Heart left ventricle (tissue), 16 donors: ENCODE data around the gene EHD2. TPM values are rescaled to one million over a fixed set of nuclear protein-coding genes. Genes with fewer than 3 reads are reported as not detected.

Experiments
- ATAC-seq, 4 donors: fragments of 200-7000 bp; cut with Tn5 transposase; one replicate each; pipeline ENCODE4 v1.9.1; 2020 to 2022; ENCODE audit warnings: moderate library complexity in 4 of 4, mild to moderate bottlenecking in 3 of 4, moderate number of reproducible peaks in 1 of 4
- DNase-seq, 5 donors: peaks; one replicate each; pipeline ENCODE4 v3.0.0-alpha.2; 2020
- H3K27ac ChIP-seq, 12 donors: fragments of 200-600 bp; sonication (generic) in 4 of 12; one replicate each; pipeline versions ENCODE4 v1.5.0 to v1.8.0; 2016 to 2022; ENCODE audit warnings: mild to moderate bottlenecking in 2 of 12
- H3K27me3 ChIP-seq, 9 donors: fragments of 200-600 bp; sonication (generic) in 2 of 9; one replicate each; pipeline versions ENCODE4 v1.5.1 to v1.8.0; 2016 to 2022; ENCODE audit warnings: mild to moderate bottlenecking in 3 of 9
- H3K36me3 ChIP-seq, 9 donors: fragments of 200-600 bp; sonication (generic) in 2 of 9; one replicate each; pipeline versions ENCODE4 v1.5.0 to v1.8.0; 2018 to 2022; ENCODE audit warnings: mild to moderate bottlenecking in 2 of 9
- H3K4me1 ChIP-seq, 12 donors: fragments of 200-600 bp; sonication (generic) in 4 of 12; one replicate each; pipeline versions ENCODE4 v1.5.0 to v1.8.0; 2016 to 2022; ENCODE audit warnings: mild to moderate bottlenecking in 3 of 12
- H3K4me3 ChIP-seq, 12 donors: fragments of 200-600 bp; sonication (generic) in 4 of 12; one replicate each; pipeline versions ENCODE4 v1.5.0 to v1.8.0; 2017 to 2022; ENCODE audit warnings: mild to moderate bottlenecking in 9 of 12, moderate library complexity in 4 of 12
- H3K9me3 ChIP-seq, 12 donors: fragments of 200-600 bp; sonication (generic) in 4 of 12; one replicate each; pipeline versions ENCODE4 v1.5.0 to v1.8.0; 2016 to 2022; ENCODE audit warnings: mild to moderate bottlenecking in 1 of 12
- POLR2A ChIP-seq, 2 donors: fragments of 450-650 bp; IDR thresholded peaks; one replicate each; pipeline ENCODE4 v1.6.1; 2017; ENCODE audit warnings: antibody characterized with exemption in 2 of 2, mild to moderate bottlenecking in 2 of 2, moderate library complexity in 2 of 2
- WGBS, 4 donors: extraction: QIAGEN DNeasy Blood & Tissue Kit in 2 of 4; methylation state at CpG; one replicate each; pipeline versions ENCODE4 v1.1.5 to v1.1.7; 2013 to 2018; 5-methylcytosine and 5-hydroxymethylcytosine counted together
- intact Hi-C, 10 donors: fragments of 100-400 bp; cut with DNase I; formaldehyde crosslinking; loops; one replicate each; pipeline versions ENCODE4 v1.11.1 to v1.14.2; 2022
- polyA plus RNA-seq, 2 donors: library from polyadenylated mRNA; stranded (reverse); fragments of 200-250 nt; gene quantifications; one replicate each; pipeline ENCODE4 v1.2.3, GENCODE V29; 2013
- total RNA-seq, 9 donors: library from RNA; depleted of rRNA in 2 of 9; stranded (reverse); fragments of >200 nt in 2 of 9; fragmentation: NEBNext Ultra II Directional in 3 of 9; extraction: Animal tissue kit (Norgen Biotek cat#: 25700) in 3 of 9; gene quantifications; one replicate each; pipeline versions ENCODE4 v1.1.0 to v1.2.4, GENCODE V29; 2016 to 2023
- TF ChIP-seq, protein P1 (sequence below), 12 donors: fragments of 200-600 bp; sonication (generic) in 4 of 12; IDR thresholded peaks; one replicate each; pipeline versions ENCODE4 v1.5.0 to v1.8.0; 2018 to 2022; ENCODE audit warnings: antibody characterized with exemption in 12 of 12, mild to moderate bottlenecking in 5 of 12
- donor health status: ischemic (EF 13 %, LVEDD 7.1; RV severe dilation, severe dysfunction).
- donor health status: healthy with polysubstance abuse.
- donor health status: DM: no; HTN: yes; CAD: no.
- donor health status: DM: no; HTN: no; CAD: no.
- donor health status: ischemic (EF 25% LVEDD 6.9; RV normal size, moderate dysfunction).
- donor health status: ischemic (EF 25% LVEDD 5.7; RV mildly dilated, moderate dysfunction).
- donor health status: healthy.
- donor health status: DM: yes; HTN: yes; CAD: no.
- donor health status: ischemic (EF 35%, LVEDD 5.7; RV mildly dilated, moderate dysfunction).
- donor health status: nonischemic (EF 11% LVEDD 7.7; RV severe dilation, severe dysfunction).
- donor health status: DM: yes; HTN: yes; CAD: no.
- donor health status: PGD.
- donor health status: ischemic (EF 29% LVEDD 5.4; RV normal size, mild dysfunction).
- donor health status: nonischemic (EF 23%, LVEDD 6.1; RV moderate dilation, normal function).

Gene EHD2
- total and polyA plus RNA-seq, 11 donors, result 30.6 to 133 (median 45.1) TPM

DNA sequence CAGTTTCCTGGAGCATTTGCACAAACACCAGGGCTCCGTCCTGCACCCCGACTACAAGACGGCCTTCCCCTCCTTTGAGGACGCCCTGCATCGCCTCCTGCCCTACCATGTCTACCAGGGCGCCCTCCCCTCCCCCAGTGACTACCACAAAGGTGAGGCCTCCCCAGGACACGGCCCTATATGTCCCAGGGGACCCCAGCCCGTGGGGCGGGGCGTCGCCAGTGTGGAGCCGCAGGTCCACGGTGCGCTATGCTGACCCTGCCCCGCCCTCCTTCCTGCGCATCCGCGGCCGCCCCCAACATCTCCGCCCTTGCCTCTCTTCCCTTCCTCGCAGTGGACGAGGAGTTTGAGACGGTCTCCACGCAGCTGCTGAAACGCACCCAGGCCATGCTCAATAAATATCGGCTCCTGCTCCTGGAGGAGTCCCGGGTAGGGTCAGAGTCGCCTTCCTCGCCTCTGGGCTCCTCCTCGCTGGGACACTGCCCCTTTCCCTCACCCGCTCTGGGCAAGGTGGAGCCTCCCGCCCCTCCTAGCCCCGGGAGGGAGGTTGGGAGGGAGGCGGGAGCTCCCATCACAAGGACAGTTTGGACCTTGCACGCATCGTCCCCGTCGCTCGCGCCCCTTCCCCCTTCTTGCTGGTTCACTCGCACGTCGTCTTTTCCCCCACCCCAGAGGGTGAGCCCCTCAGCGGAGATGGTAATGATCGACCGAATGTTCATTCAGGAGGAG is 14.4 kb upstream of the EHD2 start:
- ATAC-seq, result peak in 1 of 4 donors; percentile 21
- intact Hi-C loops, result loop anchor here (1.0 to 10.0 kb wide), 14 partner anchors 86 to 404 kb away; partner anchors contain the start of genes NAPA (in 7 of the 10) and BICRA (in 4 of the 10)
- Histone ChIP-seq H3K36me3 (peaks cover 0 to 62% (median 48%) of the 10 kb centered on the region in 9 donors), H3K4me3 (no peak overlapping the region), H3K9me3 (no peaks in the 10 kb centered on the region), H3K4me1 (peaks cover 0 to 8% (median 4%) of the 10 kb centered on the region in 12 donors), H3K27me3 (no peaks in the 10 kb centered on the region), H3K27ac (peak overlapping the region in 1 of 12 donors; percentile 76)
- TF ChIP-seq, protein P1, sequence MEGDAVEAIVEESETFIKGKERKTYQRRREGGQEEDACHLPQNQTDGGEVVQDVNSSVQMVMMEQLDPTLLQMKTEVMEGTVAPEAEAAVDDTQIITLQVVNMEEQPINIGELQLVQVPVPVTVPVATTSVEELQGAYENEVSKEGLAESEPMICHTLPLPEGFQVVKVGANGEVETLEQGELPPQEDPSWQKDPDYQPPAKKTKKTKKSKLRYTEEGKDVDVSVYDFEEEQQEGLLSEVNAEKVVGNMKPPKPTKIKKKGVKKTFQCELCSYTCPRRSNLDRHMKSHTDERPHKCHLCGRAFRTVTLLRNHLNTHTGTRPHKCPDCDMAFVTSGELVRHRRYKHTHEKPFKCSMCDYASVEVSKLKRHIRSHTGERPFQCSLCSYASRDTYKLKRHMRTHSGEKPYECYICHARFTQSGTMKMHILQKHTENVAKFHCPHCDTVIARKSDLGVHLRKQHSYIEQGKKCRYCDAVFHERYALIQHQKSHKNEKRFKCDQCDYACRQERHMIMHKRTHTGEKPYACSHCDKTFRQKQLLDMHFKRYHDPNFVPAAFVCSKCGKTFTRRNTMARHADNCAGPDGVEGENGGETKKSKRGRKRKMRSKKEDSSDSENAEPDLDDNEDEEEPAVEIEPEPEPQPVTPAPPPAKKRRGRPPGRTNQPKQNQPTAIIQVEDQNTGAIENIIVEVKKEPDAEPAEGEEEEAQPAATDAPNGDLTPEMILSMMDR (IDR thresholded peaks at IDR 0.05), result no peak
- no peak for TF ChIP-seq POLR2A (IDR thresholded peaks at IDR 0.05)
- WGBS, 4 donors, result 87 to 93% (median 91%) methylated on average over 46 of the region's 46 CpGs
- peak in 1 of 5 donors; percentile 56 for DNase-seq

DNA sequence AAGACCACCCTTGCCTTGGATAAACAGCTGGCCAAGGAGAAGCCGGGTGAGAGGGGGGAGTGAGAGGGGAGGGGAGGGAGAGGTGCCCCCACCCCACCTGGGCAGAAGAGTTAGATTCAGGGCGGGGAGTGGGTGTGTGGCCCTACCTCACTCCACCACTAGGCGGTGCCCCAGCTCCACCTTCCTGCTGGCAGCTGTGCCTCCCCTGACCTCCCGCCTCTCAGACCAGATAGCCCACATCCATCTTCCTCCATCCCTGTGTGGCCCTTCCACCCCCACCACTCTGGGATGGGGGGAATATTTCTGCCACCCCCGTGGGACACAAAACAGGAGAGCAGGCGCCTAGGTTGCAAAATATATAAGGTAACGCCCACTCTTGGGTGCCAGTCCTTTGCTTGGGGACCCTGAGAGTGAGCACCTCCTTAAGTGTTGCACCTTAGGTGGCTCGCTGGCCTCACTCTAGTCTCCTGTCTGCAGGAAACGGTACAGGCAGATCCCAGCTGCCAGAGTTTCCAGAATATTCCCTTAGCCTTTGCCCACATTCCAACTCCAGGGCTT is 13.8 kb upstream of the EHD2 start:
- Histone ChIP-seq H3K27me3 (no peaks in the 10 kb centered on the region), H3K36me3 (peaks cover 0 to 62% (median 48%) of the 10 kb centered on the region in 9 donors), H3K4me3 (no peak overlapping the region), H3K4me1 (peaks cover 0 to 8% (median 4%) of the 10 kb centered on the region in 12 donors), H3K27ac (no peak overlapping the region), H3K9me3 (no peaks in the 10 kb centered on the region)
- intact Hi-C loops, result loop anchor here (2.0 to 10.0 kb wide), 12 partner anchors 87 to 405 kb away; partner anchors contain the start of genes NAPA (in 6 of the 10) and BICRA (in 4 of the 10)
- ATAC-seq (peak in 3 of 4 donors; percentile 31 to 54 (median 39)), DNase-seq (peak in 1 of 5 donors; percentile 66)
- TF ChIP-seq POLR2A (IDR thresholded peaks at IDR 0.05), result peak in 1 of 2 donors; percentile 11
- TF ChIP-seq, protein P1 (IDR thresholded peaks at IDR 0.05), result peak; percentile 51 to 72 (median 60)
- WGBS, 4 donors, result 57 to 82% (median 73%) methylated on average over 8 to 9 of the region's 9 CpGs

DNA sequence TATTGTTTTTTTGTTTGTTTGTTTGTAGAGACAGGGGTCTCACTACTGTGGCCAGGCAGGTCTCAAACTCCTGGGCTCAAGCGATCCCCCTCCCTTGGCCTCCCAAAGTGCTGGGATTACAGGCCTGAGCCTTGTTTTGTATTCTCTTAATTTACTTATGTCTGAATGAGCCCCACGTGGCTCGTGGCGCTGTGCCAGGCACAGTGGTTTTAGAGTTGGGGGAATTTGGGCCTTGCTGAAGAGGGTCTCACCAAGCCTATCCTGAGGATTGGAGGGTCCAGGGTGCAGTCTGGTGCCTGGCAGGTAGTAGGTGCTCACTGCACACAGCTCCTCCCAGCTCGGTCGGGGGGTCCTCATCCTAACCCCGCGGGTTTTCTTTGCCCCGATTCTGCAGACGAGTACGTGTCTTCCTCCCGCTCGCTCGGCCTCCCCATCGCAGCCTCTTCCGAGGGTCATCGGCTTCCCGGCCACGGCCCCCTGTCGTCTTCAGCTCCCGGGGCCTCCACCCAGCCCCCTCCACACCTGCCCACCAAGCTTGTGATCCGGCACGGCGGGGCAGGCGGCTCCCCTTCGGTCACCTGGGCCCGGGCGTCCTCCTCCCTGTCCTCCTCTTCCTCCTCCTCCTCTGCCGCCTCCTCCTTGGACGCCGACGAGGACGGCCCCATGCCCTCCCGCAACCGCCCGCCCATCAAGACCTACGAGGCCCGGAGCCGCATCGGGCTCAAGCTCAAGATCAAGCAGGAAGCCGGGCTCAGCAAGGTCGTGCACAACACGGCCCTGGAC is 12.1 kb upstream of the EHD2 start:
- H3K36me3 ChIP-seq, result peaks cover 0 to 58% (median 48%) of the 10 kb centered on the region in 9 donors
- ATAC-seq (no peak), DNase-seq (no peak)
- H3K4me1 ChIP-seq, result peaks cover 0 to 8% (median 4%) of the 10 kb centered on the region in 12 donors
- TF ChIP-seq, protein P1 (IDR thresholded peaks at IDR 0.05), result no peak
- no peak for TF ChIP-seq POLR2A (IDR thresholded peaks at IDR 0.05)
- 92 to 94% (median 93%) methylated on average over 43 of the region's 43 CpGs for WGBS, 4 donors
- no peak overlapping the region for H3K4me3 ChIP-seq
- no peak overlapping the region for H3K27ac ChIP-seq
- no peaks in the 10 kb centered on the region for H3K27me3 ChIP-seq
- no peaks in the 10 kb centered on the region for H3K9me3 ChIP-seq
- intact Hi-C loops, result loop anchor here in 3 of 10 donors (10.0 kb wide), 3 partner anchors 166 to 406 kb away; partner anchors contain the start of gene C5AR1 (in 1 of the 3)
